ENCODE data around the gene RNF167.

The RNF167 gene

DNA sequence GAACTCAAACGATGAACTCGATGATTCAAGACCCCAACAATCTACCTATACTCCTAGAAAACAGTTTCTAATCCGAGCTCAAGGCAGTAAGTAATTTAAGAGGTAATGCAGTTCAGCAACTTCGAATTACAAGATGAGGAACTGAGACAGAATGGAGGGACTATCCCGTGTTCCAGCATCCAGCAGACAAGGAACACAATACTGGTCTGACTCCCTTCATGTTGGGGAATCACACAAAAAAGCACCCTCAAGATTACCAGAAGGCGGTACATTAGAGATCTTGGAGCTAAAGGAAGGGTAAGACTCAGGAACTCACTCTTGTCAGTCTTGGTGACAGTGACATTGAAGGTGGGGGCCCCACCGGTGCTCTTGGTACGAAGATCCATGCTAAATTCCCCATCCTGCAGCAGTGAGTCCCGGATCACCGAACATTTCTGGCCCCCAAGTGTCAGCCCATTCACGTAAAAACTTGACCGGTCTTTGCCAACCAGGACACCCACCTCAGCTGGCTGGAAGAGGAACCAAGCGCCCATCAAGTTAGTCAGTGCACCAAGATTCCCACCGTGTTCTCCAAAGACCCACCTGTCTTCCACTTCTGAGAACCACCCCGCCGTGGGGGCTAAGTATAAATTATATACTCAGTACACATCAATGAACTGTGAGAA is 6.4 kb downstream of the RNF167 start:
- CTCF ChIA-PET = interaction anchor here (1.5 kb wide), 1 partner anchor 43 kb away, joined by 3 read pairs; the partner anchor contains the start of gene CHRNE
- POLR2A ChIA-PET = interaction anchor here (2.4 to 3.3 kb wide), 2 partner anchors 20 to 37 kb away, joined by 7 to 65 read pairs; partner anchors contain the start of gene SPAG7
- TF ChIP-seq SP1 (IDR thresholded peaks at IDR 0.05) (no peak), CTBP1 (IDR thresholded peaks at IDR 0.05; ENCODE audit: borderline replicate concordance) (no peak), HDGF (IDR thresholded peaks at IDR 0.05; ENCODE audit: borderline replicate concordance) (no peak), BHLHE40 (IDR thresholded peaks at IDR 0.05; ENCODE audit: borderline replicate concordance) (no peak), LEF1 (IDR thresholded peaks at IDR 0.05; ENCODE audit: borderline replicate concordance) (no peak), L3MBTL2 (conservative IDR thresholded peaks at IDR 0.05) (no peak), FOXK2 (IDR thresholded peaks at IDR 0.05) (no peak), FOXA1 (IDR thresholded peaks at IDR 0.05) (no peak), ARNT (IDR thresholded peaks at IDR 0.05) (no peak), SUZ12 (IDR thresholded peaks at IDR 0.05) (no peak), ELF4 (IDR thresholded peaks at IDR 0.05) (no peak), ZNF384 (IDR thresholded peaks at IDR 0.05) (no peak), TARDBP (IDR thresholded peaks at IDR 0.05) (no peak), NFRKB (IDR thresholded peaks at IDR 0.05) (no peak), FOXM1 (IDR thresholded peaks at IDR 0.05; ENCODE audit: borderline replicate concordance) (no peak)
- TF ChIP-seq, protein P1, sequence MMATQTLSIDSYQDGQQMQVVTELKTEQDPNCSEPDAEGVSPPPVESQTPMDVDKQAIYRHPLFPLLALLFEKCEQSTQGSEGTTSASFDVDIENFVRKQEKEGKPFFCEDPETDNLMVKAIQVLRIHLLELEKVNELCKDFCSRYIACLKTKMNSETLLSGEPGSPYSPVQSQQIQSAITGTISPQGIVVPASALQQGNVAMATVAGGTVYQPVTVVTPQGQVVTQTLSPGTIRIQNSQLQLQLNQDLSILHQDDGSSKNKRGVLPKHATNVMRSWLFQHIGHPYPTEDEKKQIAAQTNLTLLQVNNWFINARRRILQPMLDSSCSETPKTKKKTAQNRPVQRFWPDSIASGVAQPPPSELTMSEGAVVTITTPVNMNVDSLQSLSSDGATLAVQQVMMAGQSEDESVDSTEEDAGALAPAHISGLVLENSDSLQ (IDR thresholded peaks at IDR 0.05) = no peak
- DNase-seq (ENCODE audit: extremely low spot score) = no peak

DNA sequence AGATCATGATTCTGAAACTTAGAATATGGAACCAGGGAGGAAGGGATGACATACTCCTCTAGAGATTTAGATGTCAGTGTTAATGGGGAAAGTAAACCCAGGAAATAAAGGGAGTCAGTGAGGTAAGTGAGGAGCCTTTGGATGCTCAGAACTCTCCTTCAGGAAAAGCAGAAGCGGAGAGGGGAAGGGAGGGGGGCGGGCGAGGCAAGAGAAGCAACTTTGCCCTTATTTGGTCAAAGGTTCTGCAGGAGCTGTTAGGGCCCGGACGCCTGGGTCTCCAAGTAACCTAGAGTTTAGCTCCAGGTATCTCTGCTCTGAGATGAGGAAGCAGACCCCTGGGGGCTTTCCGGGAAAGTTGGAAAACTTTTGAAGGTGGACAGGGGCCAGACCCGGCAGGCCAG is 6.9 kb downstream of the RNF167 start:
- no peak for TF ChIP-seq SP1 (IDR thresholded peaks at IDR 0.05)
- TF ChIP-seq HDGF (IDR thresholded peaks at IDR 0.05; ENCODE audit: borderline replicate concordance) = no peak
- TF ChIP-seq FOXK2 (IDR thresholded peaks at IDR 0.05) = no peak
- no peak for TF ChIP-seq NFRKB (IDR thresholded peaks at IDR 0.05)
- TF ChIP-seq, protein P1 (IDR thresholded peaks at IDR 0.05) = no peak
- no peak for TF ChIP-seq LEF1 (IDR thresholded peaks at IDR 0.05; ENCODE audit: borderline replicate concordance)
- TF ChIP-seq ELF4 (IDR thresholded peaks at IDR 0.05) = no peak
- no peak for TF ChIP-seq ARNT (IDR thresholded peaks at IDR 0.05)
- no peak for TF ChIP-seq SUZ12 (IDR thresholded peaks at IDR 0.05)
- no peak for TF ChIP-seq ZNF384 (IDR thresholded peaks at IDR 0.05)
- ChIA-PET POLR2A (interaction anchor here (2.0 to 7.2 kb wide), 4 partner anchors 7 to 51 kb away, joined by 7 to 101 read pairs (median 36); partner anchors contain the start of genes INCA1, KIF1C, RNF167 and SLC25A11), CTCF (interaction anchor here (1.5 kb wide), 1 partner anchor 44 kb away, joined by 3 read pairs; the partner anchor contains the start of gene CHRNE)
- no peak for DNase-seq (ENCODE audit: extremely low spot score)

DNA sequence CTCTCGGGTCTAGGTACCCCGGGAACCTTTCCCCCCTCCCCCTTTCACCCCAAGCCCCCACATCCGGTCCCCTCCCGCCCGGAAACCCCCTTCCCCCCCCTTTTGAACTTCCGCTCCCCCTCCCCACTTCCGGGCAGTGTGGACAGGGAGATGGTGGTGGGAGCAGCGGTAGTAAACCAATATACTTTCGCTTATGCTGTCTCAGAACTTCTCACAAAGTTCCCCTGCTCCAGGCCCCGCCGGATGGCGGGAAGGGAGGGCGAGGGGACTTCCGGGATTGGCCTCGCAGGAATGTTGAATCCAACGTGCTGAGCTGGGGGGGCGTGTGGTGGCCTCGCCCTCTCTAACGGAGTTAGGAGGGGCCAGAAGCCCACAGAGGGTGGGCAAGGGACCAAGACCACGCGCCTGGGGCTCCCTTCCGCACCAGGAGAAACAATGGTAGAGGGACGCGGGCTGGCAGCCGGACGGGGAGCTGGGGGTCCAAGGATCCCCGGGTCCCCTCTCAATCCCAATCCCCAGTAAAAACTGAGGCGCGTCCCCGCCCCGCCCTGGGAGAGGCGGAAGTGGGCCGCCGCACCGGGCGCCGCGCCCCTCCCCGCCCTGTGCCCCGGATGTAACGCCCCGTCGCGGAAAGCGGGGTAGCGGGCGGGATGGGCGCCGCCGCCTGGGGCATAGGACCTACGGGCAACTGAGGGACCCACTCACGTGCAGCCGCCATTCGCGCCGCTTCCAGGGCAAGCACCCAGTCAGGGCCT is 7.5 kb downstream of the RNF167 start:
- POLR2A ChIA-PET = interaction anchor here (0.6 to 7.2 kb wide), 7 partner anchors 8 to 50 kb away, joined by 3 to 101 read pairs (median 7); partner anchors contain the start of genes INCA1, KIF1C, RNF167 and SLC25A11
- CTCF ChIA-PET = no interaction called here
- TF ChIP-seq, protein P1 (IDR thresholded peaks at IDR 0.05) = no peak
- TF ChIP-seq ZNF384 (IDR thresholded peaks at IDR 0.05) (no peak), L3MBTL2 (conservative IDR thresholded peaks at IDR 0.05) (peak; percentile 79), CTBP1 (IDR thresholded peaks at IDR 0.05; ENCODE audit: borderline replicate concordance) (no peak), NFRKB (IDR thresholded peaks at IDR 0.05) (no peak), ARNT (IDR thresholded peaks at IDR 0.05) (no peak), HDGF (IDR thresholded peaks at IDR 0.05; ENCODE audit: borderline replicate concordance) (peak; percentile 72; the same call in 1 of the 2 replicates), FOXK2 (IDR thresholded peaks at IDR 0.05) (no peak), LEF1 (IDR thresholded peaks at IDR 0.05; ENCODE audit: borderline replicate concordance) (no peak), FOXA1 (IDR thresholded peaks at IDR 0.05) (no peak), SUZ12 (IDR thresholded peaks at IDR 0.05) (no peak), ELF4 (IDR thresholded peaks at IDR 0.05) (peak; percentile 69), SP1 (IDR thresholded peaks at IDR 0.05) (no peak), FOXM1 (IDR thresholded peaks at IDR 0.05; ENCODE audit: borderline replicate concordance) (no peak)

DNA sequence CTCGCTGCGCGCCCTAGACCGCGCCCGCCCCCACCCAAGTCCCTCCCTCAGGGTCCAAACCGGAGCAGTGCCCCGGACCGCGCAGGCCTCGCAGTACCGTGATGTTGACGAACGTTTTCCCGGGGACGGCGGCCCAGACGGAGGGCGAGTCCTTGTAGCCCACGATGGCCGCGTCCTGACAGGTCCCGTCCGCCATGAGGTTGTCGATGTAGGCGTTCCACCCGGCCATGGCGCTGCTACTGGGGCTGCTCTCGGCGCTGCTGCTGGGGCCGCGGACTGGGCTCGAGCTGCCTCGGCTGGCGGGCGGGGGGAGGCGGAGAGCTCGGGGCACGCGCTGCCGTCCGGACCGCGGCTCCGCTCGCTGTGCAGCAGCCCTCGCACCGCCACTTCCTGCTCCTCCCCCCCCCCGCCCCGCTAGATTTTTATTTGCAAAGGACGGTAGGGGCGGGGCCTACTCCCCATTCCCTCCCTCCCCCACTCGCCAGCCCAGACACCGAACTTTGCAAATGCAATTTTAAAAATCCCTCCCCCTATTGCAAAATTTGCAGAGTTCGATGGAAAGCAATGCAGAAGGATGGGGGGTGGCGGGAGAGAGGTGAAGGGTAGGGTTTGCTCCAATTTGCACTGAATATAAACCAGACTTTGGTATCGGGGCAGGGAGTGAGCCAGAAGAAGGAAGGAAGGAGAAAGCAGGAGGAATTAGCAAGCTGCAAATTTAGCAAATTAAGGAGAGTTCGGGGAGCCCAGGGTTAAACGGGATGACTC is 8.3 kb downstream of the RNF167 start, which contains the start of gene PFN1:
TSS of gene PFN1 (minus strand) at position 365 of the 765 bp plus-strand sequence. CDS start at position 229, 136 bp downstream.
- peak; percentile 80 for DNase-seq (ENCODE audit: extremely low spot score)
- no peak for TF ChIP-seq ZNF384 (IDR thresholded peaks at IDR 0.05)
- TF ChIP-seq SUZ12 (IDR thresholded peaks at IDR 0.05) = no peak
- TF ChIP-seq L3MBTL2 (conservative IDR thresholded peaks at IDR 0.05) = peak; percentile 27; the same call in 1 of the 2 replicates
- TF ChIP-seq TARDBP (IDR thresholded peaks at IDR 0.05) = no peak
- no peak for TF ChIP-seq ELF4 (IDR thresholded peaks at IDR 0.05)
- TF ChIP-seq ARNT (IDR thresholded peaks at IDR 0.05) = no peak
- TF ChIP-seq LEF1 (IDR thresholded peaks at IDR 0.05; ENCODE audit: borderline replicate concordance) = no peak
- CTCF ChIA-PET = interaction anchor here (0.5 kb wide), 1 partner anchor 789 kb away, joined by 3 read pairs; no protein-coding TSS in a partner anchor
- POLR2A ChIA-PET = interaction anchor here (0.5 to 7.2 kb wide), 14 partner anchors 9 to 49 kb away, joined by 3 to 101 read pairs (median 4); partner anchors contain the start of genes CAMTA2, INCA1, KIF1C and RNF167

More for the DNA sequence above, 7.5 kb downstream of the RNF167 start:
- DNase-seq (ENCODE audit: extremely low spot score) = peak; percentile 40

Data from HEK293T (cell line).